ENCODE measurements around the gene ANKRD35.

The ANKRD35 gene

DNA sequence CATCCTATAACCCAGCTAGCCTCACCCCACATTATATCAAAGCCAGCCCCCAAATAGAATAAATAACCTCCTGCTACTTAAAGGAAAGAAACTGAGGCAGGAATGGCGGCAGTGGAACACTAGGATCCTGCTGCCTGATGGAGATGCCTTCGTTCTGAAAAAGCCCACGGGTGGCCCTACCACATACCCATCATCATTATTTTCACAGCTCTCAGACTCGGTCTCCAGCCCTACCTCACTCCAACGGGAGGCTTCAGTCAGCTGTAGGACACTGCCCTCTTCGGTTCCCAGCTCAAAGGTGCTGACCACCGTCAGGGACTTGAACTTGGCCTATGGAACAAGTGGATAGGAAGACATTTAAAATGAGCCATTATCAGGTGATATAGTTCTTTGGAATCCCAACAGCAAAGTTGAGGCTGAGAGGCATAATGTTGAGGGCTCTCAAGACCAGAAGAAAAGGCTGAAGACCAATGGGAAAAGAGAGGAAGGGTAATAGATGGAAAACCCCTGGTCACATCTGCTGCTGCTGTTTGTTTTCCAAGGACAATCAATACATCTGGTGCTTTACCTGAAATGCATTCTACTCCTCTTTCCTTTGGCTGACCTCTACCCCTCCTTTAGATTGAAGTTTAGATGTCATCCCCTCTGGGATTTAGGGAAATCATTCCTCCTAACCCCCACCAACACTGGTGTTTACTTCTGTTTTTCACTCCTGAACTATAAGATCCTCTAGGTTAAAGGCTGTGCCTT is 7.8 kb upstream of the ANKRD35 start:
- DNase-seq, result no peak

DNA sequence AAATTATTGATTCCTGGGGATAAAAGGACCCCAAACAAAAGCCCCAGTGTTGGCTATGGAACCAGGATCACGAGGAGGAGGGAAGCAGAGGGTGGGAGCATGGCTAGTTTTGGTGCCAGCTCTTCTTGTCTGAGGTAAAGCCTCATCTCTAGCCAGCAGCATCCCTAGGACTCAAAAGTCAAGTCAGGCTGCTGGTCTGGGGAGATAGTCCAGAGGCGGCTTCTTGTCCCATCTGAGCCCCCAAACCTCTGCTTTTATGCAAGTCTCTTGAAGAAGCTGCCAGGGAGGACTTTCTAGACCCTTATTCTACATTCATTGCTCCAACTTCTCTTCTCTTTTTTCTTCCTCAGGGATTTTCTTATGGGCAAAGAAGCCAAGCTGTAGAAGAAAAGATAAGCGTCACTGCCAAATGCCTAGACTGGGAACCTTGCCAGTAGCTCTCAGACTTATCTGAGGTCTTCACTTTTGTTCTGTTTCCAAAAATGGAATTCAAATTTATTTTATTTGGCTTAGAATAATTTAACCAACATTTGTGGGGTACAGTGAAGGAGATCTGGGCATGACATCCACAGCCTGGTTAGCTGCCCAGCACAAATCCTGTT is 6.9 kb upstream of the ANKRD35 start:
- no peak for DNase-seq

- DNase-seq, result peak; percentile 95
Measured at GRCh38 chr1:145891587-145892485, 6.2 kb upstream of the ANKRD35 start.

GRCh38 chr1:145891143-145891542 is 5.5 kb upstream of the ANKRD35 start:
- DNase-seq, result no peak

GRCh38 chr1:145889722-145890121 is 4.1 kb upstream of the ANKRD35 start:
- no peak for DNase-seq

DNA sequence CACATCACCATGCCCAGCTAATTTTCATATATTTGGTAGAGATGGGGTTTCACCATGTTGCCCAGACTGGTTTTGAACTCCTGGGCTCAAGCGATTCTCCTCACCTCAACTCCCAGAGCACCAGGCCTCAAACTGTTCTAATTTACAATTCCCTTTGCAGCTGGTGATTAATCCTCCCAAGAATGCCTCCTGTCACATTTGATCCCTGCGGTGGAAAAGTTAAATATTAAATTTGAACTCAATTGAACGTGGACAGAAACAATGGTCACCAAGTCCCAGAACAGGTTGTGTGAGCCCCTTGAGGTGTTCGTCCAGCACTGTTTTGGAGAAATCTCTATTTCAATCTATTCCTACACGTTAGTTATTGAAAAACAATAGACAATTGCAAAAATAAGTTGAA is 2.0 kb upstream of the ANKRD35 start:
- no peak for DNase-seq

GRCh38 chr1:145886816-145887215 is 1.1 kb upstream of the ANKRD35 start:
- no peak for DNase-seq

DNA sequence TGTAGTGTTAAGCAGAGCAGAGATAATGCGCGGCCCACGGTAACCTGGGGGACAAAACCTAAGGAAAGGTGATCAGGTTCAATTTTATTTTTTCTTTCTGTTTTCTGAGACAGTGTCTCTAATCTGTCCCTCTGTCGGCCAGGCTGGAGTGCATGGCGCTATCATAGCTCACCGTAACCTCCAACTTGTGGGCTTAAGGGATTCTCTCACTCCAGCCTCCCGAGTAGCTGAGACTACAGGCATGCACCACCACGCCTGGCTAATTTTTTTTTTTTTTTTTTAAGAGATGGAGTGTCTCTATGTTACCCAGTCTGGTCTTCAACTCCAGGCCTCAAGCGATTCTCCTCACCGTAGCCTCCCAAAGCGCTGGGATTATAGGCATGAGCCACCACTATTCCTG is 724 bp upstream of the ANKRD35 start:
- DNase-seq, result no peak

GRCh38 chr1:145884675-145885074 is 991 bp downstream of the ANKRD35 start:
- no peak for DNase-seq

DNA sequence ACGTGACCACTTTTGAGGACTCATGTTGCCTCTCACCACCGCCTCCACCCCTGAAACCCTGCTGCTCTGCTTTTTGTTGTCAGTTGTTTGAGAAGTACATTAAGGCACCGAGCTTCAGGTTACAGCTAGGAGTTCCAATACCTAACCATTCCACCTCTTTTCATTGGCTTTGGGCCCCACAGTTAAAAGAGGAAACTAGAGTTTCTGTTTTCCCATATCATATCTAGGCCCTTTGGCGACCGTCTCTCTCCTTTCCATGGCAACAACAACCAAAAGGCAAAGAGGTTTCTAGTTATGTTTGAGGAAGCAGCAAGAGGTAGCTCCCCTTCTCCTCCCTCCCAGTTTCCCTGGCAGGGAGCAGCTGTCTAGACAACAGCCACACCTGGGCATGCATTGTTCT is 5.9 kb downstream of the ANKRD35 start:
- no peak for DNase-seq

DNA sequence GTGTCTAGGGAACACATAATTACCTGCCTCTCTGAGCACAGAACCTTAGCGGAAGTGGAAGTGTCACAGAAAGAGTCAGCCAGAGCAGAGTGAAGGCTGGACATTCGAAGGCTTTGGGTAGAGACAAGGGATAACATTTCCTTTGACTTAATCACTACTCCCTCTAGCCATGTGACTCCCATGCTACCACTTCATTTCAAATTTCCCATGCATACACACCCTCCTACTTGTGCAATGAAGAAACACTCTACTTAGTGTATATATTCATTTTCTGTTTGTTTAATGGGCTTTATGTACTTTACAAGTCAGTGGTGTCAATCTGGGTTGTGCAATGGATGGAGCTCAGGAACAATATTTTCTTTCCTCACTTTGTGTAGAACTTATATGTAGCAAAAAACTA is 6.9 kb downstream of the ANKRD35 start:
- DNase-seq, result no peak

DNA sequence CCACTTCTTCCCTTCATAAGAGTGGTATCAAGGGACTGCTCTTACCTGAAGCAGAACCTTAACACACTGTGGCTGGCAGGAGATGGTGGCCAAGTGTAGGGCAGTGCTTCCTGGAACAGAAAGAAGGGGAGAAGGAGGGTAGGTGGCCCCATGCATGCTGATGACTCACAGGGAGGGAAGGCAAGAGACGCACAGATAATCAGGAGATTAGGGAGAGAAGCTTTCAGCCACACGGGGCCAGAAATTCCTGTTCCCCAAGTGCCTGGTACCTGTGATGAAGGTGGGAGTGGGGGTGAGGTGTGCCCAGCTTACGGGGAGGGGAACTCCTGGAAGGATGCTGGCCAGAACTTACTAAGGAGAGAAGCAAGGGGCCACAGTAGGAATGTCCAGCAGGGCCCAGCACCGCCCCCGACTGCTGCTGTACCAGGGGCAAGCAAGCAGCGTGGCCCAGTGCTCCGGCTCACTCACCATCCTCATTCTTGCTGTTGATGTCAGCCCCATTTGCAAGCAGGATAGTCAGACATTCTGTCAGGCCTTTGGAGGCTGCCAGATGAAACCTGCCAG is 7.7 kb downstream of the ANKRD35 start:
- no peak for DNase-seq

GRCh38 chr1:145874646-145875045 is 11.0 kb downstream of the ANKRD35 start:
- DNase-seq, result no peak

DNA sequence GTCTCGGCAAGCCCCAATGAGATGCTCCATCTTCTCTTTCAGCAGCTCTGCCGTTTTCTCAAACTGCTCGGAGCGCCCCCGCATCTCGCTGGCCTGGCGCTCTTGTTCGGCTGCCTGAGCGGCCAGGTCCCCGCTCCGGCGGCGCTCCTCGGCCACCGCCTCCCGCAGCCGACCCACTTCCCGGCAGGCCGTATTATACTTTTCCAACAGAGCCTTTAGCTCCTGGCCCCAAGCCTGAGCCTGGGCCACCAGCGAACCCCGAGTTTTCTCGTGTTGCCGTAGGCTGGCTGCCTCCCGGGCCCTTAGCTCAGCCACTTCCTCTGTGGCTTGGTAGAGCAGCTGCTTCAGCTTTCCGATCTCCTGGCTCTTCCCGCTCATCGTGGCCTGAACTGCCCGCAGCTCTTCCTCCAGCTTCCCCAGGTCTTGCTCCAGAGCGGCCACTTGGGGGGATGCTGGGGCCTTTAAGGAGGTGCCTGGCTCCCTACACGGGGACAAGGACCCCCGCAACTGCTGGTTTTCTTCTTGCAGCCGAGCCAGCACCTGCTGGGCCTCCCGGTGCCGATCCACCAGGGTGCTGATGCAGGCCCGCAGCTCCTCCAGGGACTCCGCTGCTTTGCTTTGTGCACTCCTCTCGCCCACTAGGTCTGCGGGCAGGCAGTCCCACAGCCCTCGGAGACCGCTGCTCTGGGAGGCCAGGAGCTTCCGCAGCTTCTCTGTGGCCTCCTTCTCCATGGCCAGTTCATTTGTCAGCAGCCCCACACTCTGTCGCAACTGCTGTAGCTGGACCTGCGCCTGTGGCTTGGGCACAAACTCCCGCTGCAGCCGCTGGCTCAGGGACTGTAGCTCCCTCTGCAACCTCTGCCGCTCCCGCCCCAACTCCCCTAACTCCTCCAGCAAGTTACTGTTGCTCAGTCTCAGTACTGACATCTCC is 13.4 kb downstream of the ANKRD35 start:
- peak; percentile 66 for DNase-seq

DNA sequence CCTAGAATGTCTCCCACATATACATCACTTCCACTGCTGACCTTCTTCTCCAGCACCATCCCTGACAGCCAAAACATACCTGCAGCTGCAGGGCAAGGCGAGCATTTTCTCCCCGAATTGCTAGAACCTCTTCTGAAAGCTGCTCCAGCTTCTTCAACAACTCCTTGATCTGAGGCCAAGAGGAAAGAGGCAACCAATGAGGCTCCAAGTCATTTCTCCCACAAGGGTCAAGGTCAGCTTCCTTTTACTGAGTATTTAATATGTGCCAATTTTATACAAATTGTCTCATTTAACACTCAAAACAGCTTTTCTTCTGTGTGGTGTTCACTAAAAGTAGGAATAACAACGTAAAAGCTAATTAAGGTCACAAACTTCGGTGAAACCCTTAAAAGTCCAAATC is 17.4 kb downstream of the ANKRD35 start:
- DNase-seq, result no peak

DNA sequence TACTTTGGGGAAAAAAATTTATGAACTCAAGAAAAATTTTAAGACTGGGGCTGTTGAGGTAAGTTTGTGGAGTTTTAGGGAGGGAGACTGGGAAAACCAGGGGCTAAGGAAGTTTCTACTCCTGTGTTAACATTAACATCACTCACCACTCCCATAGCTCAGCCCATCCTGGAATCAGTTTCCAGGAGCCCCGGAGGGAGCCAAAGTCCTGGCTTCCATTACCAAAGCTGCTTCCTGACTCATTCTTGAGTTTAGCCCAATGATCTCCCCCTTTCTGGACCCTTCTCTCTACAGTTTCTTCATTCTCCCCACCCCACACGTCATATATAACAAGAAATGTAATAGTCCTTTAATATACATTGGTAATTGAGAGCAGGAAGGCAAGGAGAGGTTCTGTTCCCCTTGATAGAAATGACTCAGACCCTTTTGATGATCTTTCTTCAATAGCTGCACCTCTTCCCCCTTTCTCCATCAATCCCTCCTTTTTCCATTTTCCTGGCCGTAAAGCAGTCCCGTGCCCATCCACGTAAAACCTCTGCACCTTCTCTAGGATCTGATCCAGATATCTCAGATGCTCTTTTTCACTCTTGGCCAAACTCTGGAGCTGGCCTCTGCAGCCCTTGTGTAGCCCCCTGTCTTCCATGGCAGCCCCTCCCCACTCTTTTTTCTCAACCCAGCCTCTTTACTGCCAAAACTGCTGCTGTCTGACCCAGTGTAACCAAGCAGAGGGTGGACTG is 22.2 kb downstream of the ANKRD35 start:
- DNase-seq, result peak; percentile 88

DNA sequence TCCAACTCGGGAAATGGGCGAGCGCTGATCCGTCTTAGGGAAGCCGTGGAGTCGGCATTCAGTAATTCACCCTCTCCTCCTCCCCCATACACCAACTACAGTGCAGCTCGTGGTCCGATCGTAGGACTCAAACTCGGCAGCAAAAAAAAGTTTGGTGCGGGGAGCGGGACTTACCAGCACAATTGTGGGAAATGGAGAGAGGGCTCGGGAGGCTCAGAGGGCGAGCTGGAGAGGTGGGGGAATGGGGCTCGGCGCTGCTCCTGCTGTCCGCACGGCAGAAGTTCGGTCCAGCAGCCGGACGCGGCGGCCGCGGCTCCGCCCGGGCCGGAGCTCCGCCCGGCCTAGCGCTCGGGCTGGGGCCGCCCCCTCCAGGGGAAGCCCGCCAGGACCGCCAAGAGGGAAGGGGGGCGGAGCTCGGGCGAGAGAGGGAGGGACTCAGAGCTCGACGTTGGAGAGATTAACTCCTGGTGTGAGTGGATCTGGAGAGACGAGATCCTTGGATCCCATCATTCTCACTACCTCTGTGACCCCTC is 26.1 kb downstream of the ANKRD35 start:
- DNase-seq, result peak; percentile 96

DNA sequence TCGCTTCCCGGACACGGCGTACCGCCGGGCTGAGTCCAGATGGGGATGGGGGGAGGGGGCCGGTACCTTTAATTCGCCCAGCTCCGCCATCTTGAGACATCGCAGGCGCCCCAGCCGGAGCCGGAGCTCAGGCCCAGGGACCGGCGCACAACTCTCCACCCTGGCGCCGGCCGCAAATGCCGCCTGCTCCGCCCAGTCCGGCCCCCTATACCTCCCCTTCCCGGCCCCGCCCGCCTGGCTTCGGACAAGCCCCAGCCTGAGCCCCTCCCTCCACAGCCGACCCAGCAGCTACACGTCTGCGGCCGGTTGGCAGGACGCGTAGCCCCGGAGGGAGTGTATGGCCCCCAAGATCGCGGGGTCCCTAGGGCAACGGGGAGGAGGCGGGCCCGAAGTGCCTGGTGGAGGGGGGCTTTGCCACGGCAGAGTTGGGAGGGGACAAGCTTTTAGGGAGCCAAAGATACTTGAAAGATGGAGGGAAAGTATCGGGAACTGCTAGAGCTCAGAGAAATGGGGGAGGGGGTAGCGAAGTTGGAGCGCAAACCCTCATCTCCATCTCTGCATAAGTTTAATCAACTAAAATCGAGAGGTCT is 26.7 kb downstream of the ANKRD35 start, which contains the start of gene PIAS3:
TSS of gene PIAS3 (minus strand) at position 181 of the 590 bp plus-strand sequence. CDS start at position 90, 91 bp downstream.
- peak; percentile 97 for DNase-seq

DNA sequence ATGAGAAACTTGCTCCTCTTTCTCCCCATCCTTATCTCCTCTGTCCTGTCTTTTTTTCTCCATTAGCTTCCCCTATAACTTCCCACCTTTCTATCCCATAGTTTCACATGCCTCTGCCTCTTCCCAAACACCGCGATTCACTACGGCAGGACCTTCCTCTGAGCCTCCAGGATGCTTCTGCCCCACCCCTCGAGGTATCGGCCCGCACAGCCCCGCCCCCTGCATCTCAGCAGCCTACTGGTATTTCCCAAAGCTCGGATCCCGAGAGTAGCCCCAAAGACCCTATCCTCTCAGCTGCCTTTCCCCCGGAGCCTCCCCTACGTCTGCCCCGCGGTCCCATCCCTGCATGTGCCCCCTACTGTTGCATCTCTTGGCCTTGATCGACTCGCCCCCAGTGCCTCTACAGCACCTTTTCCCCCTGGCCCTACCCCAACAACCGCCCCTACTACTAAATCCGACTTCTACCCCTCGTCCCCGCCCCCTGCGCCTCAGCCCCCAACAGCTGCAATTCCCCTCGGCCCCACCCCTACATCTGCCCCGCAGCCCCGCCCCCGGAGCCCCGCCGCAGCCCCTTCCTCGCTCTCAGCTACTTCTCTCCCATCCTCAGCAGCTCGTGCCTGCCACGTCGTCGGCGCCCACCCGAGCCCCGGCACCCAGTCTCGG is 27.3 kb downstream of the ANKRD35 start:
- no peak for DNase-seq

- DNase-seq, result no peak
Measured at GRCh38 chr1:145857170-145857569, 28.5 kb downstream of the ANKRD35 start.

Measured in femur (tissue), 1 donor.